Measurements from ENCODE around the gene SLC44A5. TPM values are rescaled to one million over a fixed set of nuclear protein-coding genes. Genes with fewer than 3 reads are reported as not detected.

SLC44A5 gene
- total and polyA plus RNA-seq, 10 of the 15 experiments (the other 5 are each of a cell fraction or from before 2014, with no cell fraction given), result 0.04 to 1.3 TPM; not detected in 8

GRCh38 chr1:75612976-75613375, 2.1 kb upstream of the SLC44A5 start:
- no peaks in the 10 kb centered on the region for H3K79me2 ChIP-seq (ENCODE audit: control insufficient read depth, insufficient read depth, low read length)
- H3K4me3 ChIP-seq, result no peak overlapping the region
- H3K9me3 ChIP-seq (replicated peaks; ENCODE audit: control insufficient read depth, insufficient read depth, low read length), result no peaks in the 10 kb centered on the region
- intact Hi-C loops (cut with micrococcal nuclease; ENCODE audit: unreplicated experiment) (no loop called here), in situ Hi-C loops (cut with MboI) (no loop called here)
- FAIRE-seq (no peak), DNase-seq (ENCODE audit: low read depth, low spot score) (no peak), ATAC-seq (no peak)
- no TSS peak for BruUV-seq (replicated peaks)
- H3K27ac ChIP-seq (ENCODE audit: control insufficient read depth, insufficient read depth), result no peak overlapping the region
- H3K27me3 ChIP-seq (replicated peaks in 1 of 2; ENCODE audit: control insufficient read depth in 2 of 2, insufficient read depth in 2 of 2, low read length in 1 of 2), result peaks cover 10 to 11% of the 10 kb centered on the region in 2 experiments
- H2AFZ ChIP-seq (ENCODE audit: control insufficient read depth, low read depth, low read length), result no peak overlapping the region
- CTCF ChIA-PET, result interaction anchor here (0.9 to 1.4 kb wide), 3 partner anchors 9 to 17 kb away, joined by 3 to 4 read pairs (median 4); no protein-coding TSS in a partner anchor
- POLR2A ChIA-PET, result no interaction called here
- RAD21 ChIA-PET (ENCODE audit: unreplicated experiment), result no interaction called here
- H3K36me3 ChIP-seq (ENCODE audit: control insufficient read depth in 2 of 2, insufficient read depth in 2 of 2, low read length in 1 of 2), result no peaks in the 10 kb centered on the region
- no peaks in the 10 kb centered on the region for H3K4me1 ChIP-seq (ENCODE audit: control insufficient read depth, insufficient read depth, low read length)
- 54% methylated on average over 3 of the region's 3 CpGs for WGBS (ENCODE audit: insufficient coverage, insufficient replicate concordance, low lambda C conversion rate, missing lambda C conversion rate)
- H3K9ac ChIP-seq (ENCODE audit: control insufficient read depth, insufficient read depth, low read length), result no peak overlapping the region
- H3K4me2 ChIP-seq (ENCODE audit: control insufficient read depth, insufficient read depth), result no peak overlapping the region
- TF ChIP-seq ZBTB4 (CRISPR knock-in tag; IDR thresholded peaks at IDR 0.05) (no peak), TCF7 (IDR thresholded peaks at IDR 0.05; ENCODE audit: borderline replicate concordance) (no peak)
- SMC1A ChIA-PET (ENCODE audit: uncharacterized antibody, unreplicated experiment), result interaction anchor here (1.3 kb wide), 1 partner anchor 10 kb away, joined by 4 read pairs; no protein-coding TSS in a partner anchor
- H4K20me1 ChIP-seq (ENCODE audit: control insufficient read depth, insufficient read depth), result no peaks in the 10 kb centered on the region

- Histone ChIP-seq H2AFZ (ENCODE audit: control insufficient read depth, low read depth, low read length) (no peak overlapping the region), H3K4me3 (no peak overlapping the region), H3K27me3 (replicated peaks in 1 of 2; ENCODE audit: control insufficient read depth in 2 of 2, insufficient read depth in 2 of 2, low read length in 1 of 2) (no peaks in the 10 kb centered on the region), H3K9me3 (replicated peaks; ENCODE audit: control insufficient read depth, insufficient read depth, low read length) (no peaks in the 10 kb centered on the region), H3K9ac (ENCODE audit: control insufficient read depth, insufficient read depth, low read length) (no peak overlapping the region), H3K4me1 (ENCODE audit: control insufficient read depth, insufficient read depth, low read length) (no peaks in the 10 kb centered on the region), H3K79me2 (ENCODE audit: control insufficient read depth, insufficient read depth, low read length) (no peaks in the 10 kb centered on the region), H3K27ac (ENCODE audit: control insufficient read depth, insufficient read depth) (no peak overlapping the region), H4K20me1 (ENCODE audit: control insufficient read depth, insufficient read depth) (no peaks in the 10 kb centered on the region), H3K4me2 (ENCODE audit: control insufficient read depth, insufficient read depth) (no peak overlapping the region), H3K36me3 (ENCODE audit: control insufficient read depth in 2 of 2, insufficient read depth in 2 of 2, low read length in 1 of 2) (no peaks in the 10 kb centered on the region)
- in situ Hi-C loops (cut with MboI), result no loop called here
- DNase-seq (ENCODE audit: low read depth, low spot score) (no peak), FAIRE-seq (no peak), ATAC-seq (no peak)
- ChIA-PET SMC1A (ENCODE audit: uncharacterized antibody, unreplicated experiment) (interaction anchor here (1.4 kb wide), 1 partner anchor 11 kb away, joined by 4 read pairs; no protein-coding TSS in a partner anchor), RAD21 (ENCODE audit: unreplicated experiment) (no interaction called here), CTCF (no interaction called here), POLR2A (no interaction called here)
- intact Hi-C loops (cut with micrococcal nuclease; ENCODE audit: unreplicated experiment), result no loop called here
- WGBS (ENCODE audit: insufficient coverage, insufficient replicate concordance, low lambda C conversion rate, missing lambda C conversion rate), result 50% methylated on average over 2 of the region's 2 CpGs
- BruUV-seq (replicated peaks), result no TSS peak
- no peak for TF ChIP-seq E2F8 (IDR thresholded peaks at IDR 0.05; ENCODE audit: low read depth, partially characterized antibody)
Measured at GRCh38 chr1:75602486-75602885, 8.4 kb downstream of the SLC44A5 start.

All from GM12878 (cell line).